Memory B cell (primary cell): ENCODE measurements around the gene SLC30A1.
"Not testable (repeated sequence)": the region's sequence is repeated elsewhere in the genome, so short reads cannot be mapped to it uniquely, and the experiment has no call there.

Source experiments
- ATAC-seq: fragments of 150-1000 bp; cut with Tn5 transposase; 2 replicates; pipeline ENCODE4 v1.10.0; 2021; ENCODE audit warnings: low read depth, mild to moderate bottlenecking, moderate library complexity
- DNase-seq, 2 donors: peaks; one replicate each; pipeline ENCODE4 v3.0.0; 2022; ENCODE audit warnings: low spot score in 2 of 2
- H3K27ac Mint-ChIP-seq: one replicate; pipeline ENCODE4 v1.8.0; 2022; ENCODE audit warnings: mild to moderate bottlenecking, moderate library complexity, mixed read lengths
- H3K27me3 Mint-ChIP-seq: one replicate; pipeline ENCODE4 v1.8.0; 2022; ENCODE audit warnings: mixed read lengths
- H3K36me3 Mint-ChIP-seq: one replicate; pipeline ENCODE4 v1.8.0; 2022; ENCODE audit warnings: mild to moderate bottlenecking, mixed read lengths
- H3K4me1 Mint-ChIP-seq: one replicate; pipeline ENCODE4 v1.8.0; 2022; ENCODE audit warnings: mixed read lengths
- H3K4me3 Mint-ChIP-seq: one replicate; pipeline ENCODE4 v1.8.0; 2022; ENCODE audit warnings: mild to moderate bottlenecking, moderate library complexity, mixed read lengths
- H3K9me3 Mint-ChIP-seq: one replicate; pipeline ENCODE4 v1.8.0; 2022; ENCODE audit warnings: mixed read lengths

Gene SLC30A1

GRCh38 chr1:211559222-211560010, 19.5 kb downstream of the SLC30A1 start:
- Mint-ChIP-seq H3K27me3 (peaks cover 2% of the 10 kb centered on the region), H3K4me3 (no peak overlapping the region), H3K4me1 (no peaks in the 10 kb centered on the region), H3K27ac (no peak overlapping the region), H3K36me3 (no peaks in the 10 kb centered on the region), H3K9me3 (peaks cover 1% of the 10 kb centered on the region)
- ATAC-seq (no peak), DNase-seq (no peak)

GRCh38 chr1:211557894-211558625, 20.9 kb downstream of the SLC30A1 start:
- H3K27me3 Mint-ChIP-seq: peaks cover 2% of the 10 kb centered on the region
- H3K36me3 Mint-ChIP-seq: no peaks in the 10 kb centered on the region
- H3K4me1 Mint-ChIP-seq: no peaks in the 10 kb centered on the region
- ATAC-seq (no peak), DNase-seq (no peak)
- H3K9me3 Mint-ChIP-seq: peaks cover 1% of the 10 kb centered on the region
- no peak overlapping the region for H3K27ac Mint-ChIP-seq
- H3K4me3 Mint-ChIP-seq: no peak overlapping the region

GRCh38 chr1:211553549-211553948, 25.4 kb downstream of the SLC30A1 start:
- Mint-ChIP-seq H3K4me3 (no peak overlapping the region), H3K27ac (no peak overlapping the region), H3K27me3 (no peaks in the 10 kb centered on the region), H3K4me1 (no peaks in the 10 kb centered on the region), H3K9me3 (no peaks in the 10 kb centered on the region), H3K36me3 (no peaks in the 10 kb centered on the region)
- DNase-seq (no peak), ATAC-seq (no peak)

- no peak overlapping the region for H3K4me3 Mint-ChIP-seq
- H3K9me3 Mint-ChIP-seq: no peaks in the 10 kb centered on the region
- H3K36me3 Mint-ChIP-seq: no peaks in the 10 kb centered on the region
- no peak for DNase-seq
- ATAC-seq: no peak
- H3K27me3 Mint-ChIP-seq: no peaks in the 10 kb centered on the region
- no peaks in the 10 kb centered on the region for H3K4me1 Mint-ChIP-seq
- no peak overlapping the region for H3K27ac Mint-ChIP-seq
Observed at GRCh38 chr1:211551638-211552460, 27.1 kb downstream of the SLC30A1 start.

GRCh38 chr1:211549092-211549711, 29.8 kb downstream of the SLC30A1 start:
- H3K4me1 Mint-ChIP-seq: no peaks in the 10 kb centered on the region
- ATAC-seq: no peak
- H3K27ac Mint-ChIP-seq: no peak overlapping the region
- peaks cover 4% of the 10 kb centered on the region for H3K27me3 Mint-ChIP-seq
- H3K9me3 Mint-ChIP-seq: no peaks in the 10 kb centered on the region
- H3K4me3 Mint-ChIP-seq: no peak overlapping the region
- no peaks in the 10 kb centered on the region for H3K36me3 Mint-ChIP-seq
- no peak for DNase-seq

GRCh38 chr1:211548321-211549091, 30.5 kb downstream of the SLC30A1 start:
- Mint-ChIP-seq H3K9me3 (no peaks in the 10 kb centered on the region), H3K4me1 (no peaks in the 10 kb centered on the region), H3K4me3 (no peak overlapping the region), H3K27ac (no peak overlapping the region), H3K36me3 (no peaks in the 10 kb centered on the region), H3K27me3 (peaks cover 4% of the 10 kb centered on the region)
- no peak for DNase-seq
- ATAC-seq: no peak

- DNase-seq: no peak
- Mint-ChIP-seq H3K9me3 (no peaks in the 10 kb centered on the region), H3K36me3 (no peaks in the 10 kb centered on the region), H3K4me3 (no peak overlapping the region), H3K4me1 (no peaks in the 10 kb centered on the region), H3K27ac (no peak overlapping the region), H3K27me3 (peaks cover 4% of the 10 kb centered on the region)
- ATAC-seq: no peak
Observed at GRCh38 chr1:211547710-211548109, 31.3 kb downstream of the SLC30A1 start.

- ATAC-seq (no peak), DNase-seq (no peak)
- H3K4me3 Mint-ChIP-seq: no peak overlapping the region
- H3K4me1 Mint-ChIP-seq: no peaks in the 10 kb centered on the region
- H3K27ac Mint-ChIP-seq: no peak overlapping the region
- peaks cover 7% of the 10 kb centered on the region for H3K27me3 Mint-ChIP-seq
- H3K36me3 Mint-ChIP-seq: no peaks in the 10 kb centered on the region
- peaks cover 3% of the 10 kb centered on the region for H3K9me3 Mint-ChIP-seq
Observed at GRCh38 chr1:211546543-211546942, 32.4 kb downstream of the SLC30A1 start.

- DNase-seq: no peak
Observed at GRCh38 chr1:211543025-211543424, 35.9 kb downstream of the SLC30A1 start.

GRCh38 chr1:211541720-211542477, 37.1 kb downstream of the SLC30A1 start:
- ATAC-seq: no peak

More at GRCh38 chr1:211543025-211543424, 35.9 kb downstream of the SLC30A1 start:
- H3K9me3 Mint-ChIP-seq: peaks cover 13% of the 10 kb centered on the region
- H3K27me3 Mint-ChIP-seq: peaks cover 10% of the 10 kb centered on the region
- peaks cover 2% of the 10 kb centered on the region for H3K36me3 Mint-ChIP-seq
- ATAC-seq: no peak
- no peaks in the 10 kb centered on the region for H3K4me1 Mint-ChIP-seq
- no peak overlapping the region for H3K4me3 Mint-ChIP-seq
- no peak overlapping the region for H3K27ac Mint-ChIP-seq

GRCh38 chr1:211541278-211541677, 37.7 kb downstream of the SLC30A1 start:
- no peak overlapping the region for H3K4me3 Mint-ChIP-seq
- no peaks in the 10 kb centered on the region for H3K4me1 Mint-ChIP-seq
- peaks cover 10% of the 10 kb centered on the region for H3K27me3 Mint-ChIP-seq
- H3K36me3 Mint-ChIP-seq: peaks cover 2% of the 10 kb centered on the region
- ATAC-seq: no peak
- DNase-seq: no peak
- no peak overlapping the region for H3K27ac Mint-ChIP-seq
- peaks cover 13% of the 10 kb centered on the region for H3K9me3 Mint-ChIP-seq

More at GRCh38 chr1:211541720-211542477, 37.1 kb downstream of the SLC30A1 start:
- H3K9me3 Mint-ChIP-seq: peaks cover 13% of the 10 kb centered on the region
- H3K4me3 Mint-ChIP-seq: no peak overlapping the region
- H3K27ac Mint-ChIP-seq: no peak overlapping the region
- peaks cover 2% of the 10 kb centered on the region for H3K36me3 Mint-ChIP-seq
- peaks cover 10% of the 10 kb centered on the region for H3K27me3 Mint-ChIP-seq
- no peaks in the 10 kb centered on the region for H3K4me1 Mint-ChIP-seq
- no peak for DNase-seq

GRCh38 chr1:211540824-211541223, 38.1 kb downstream of the SLC30A1 start:
- not testable (repeated sequence) for H3K4me1 Mint-ChIP-seq, DNase-seq, H3K36me3 Mint-ChIP-seq, H3K4me3 Mint-ChIP-seq, H3K27me3 Mint-ChIP-seq, ATAC-seq, H3K27ac Mint-ChIP-seq
- H3K9me3 Mint-ChIP-seq: peaks cover 13% of the 10 kb centered on the region
